Muscle of leg (tissue), 11 donors: ENCODE data around the gene PPIE. TPM values are rescaled to one million over a fixed set of nuclear protein-coding genes. Genes with fewer than 3 reads are reported as not detected.
"Not testable (repeated sequence)": the region's sequence is repeated elsewhere in the genome, so short reads cannot be mapped to it uniquely, and the experiment has no call there.

Source experiments
- DNase-seq: peaks from one replicate; pipeline ENCODE4 v3.0.0; 2013
- H3K27ac ChIP-seq: one replicate; pipeline ENCODE4 v1.5.1; 2013; ENCODE audit warnings: mild to moderate bottlenecking, low read length, control low read depth
- H3K27me3 ChIP-seq: one replicate; pipeline ENCODE4 v1.6.1; 2013; ENCODE audit warnings: low read length; ENCODE audit not compliant: control insufficient read depth, insufficient read depth
- H3K36me3 ChIP-seq: one replicate; pipeline ENCODE4 v1.6.1; 2013; ENCODE audit warnings: low read length; ENCODE audit not compliant: control insufficient read depth, insufficient read depth
- H3K4me1 ChIP-seq: one replicate; pipeline ENCODE4 v1.6.1; 2013; ENCODE audit warnings: low read length; ENCODE audit not compliant: control insufficient read depth, insufficient read depth
- H3K4me3 ChIP-seq: one replicate; pipeline ENCODE4 v1.5.1; 2013; ENCODE audit warnings: low read length, control low read depth
- H3K9me3 ChIP-seq: replicated peaks from 2 replicates; pipeline ENCODE4 v1.6.1; 2013; ENCODE audit warnings: low read depth, low read length; ENCODE audit not compliant: control insufficient read depth
- WGBS: methylation state at CpG from one replicate; pipeline ENCODE4 v1.1.5; 2013; ENCODE audit warnings: missing lambda C conversion rate; ENCODE audit not compliant: insufficient coverage; 5-methylcytosine and 5-hydroxymethylcytosine counted together
- polyA plus RNA-seq, 8 donors: library from polyadenylated mRNA; unstranded; fragments of 120-200 nt; gene quantifications; one replicate each; pipeline versions ENCODE4 v1.2.1 to v1.2.3, GENCODE V29; 2013; ENCODE audit warnings: inconsistent platforms in 1 of 8, low replicate concordance in 1 of 8; ENCODE audit not compliant: insufficient read length in 8 of 8, insufficient read depth in 1 of 8
- total RNA-seq: library from RNA; stranded (reverse); fragments of 120-200 nt; gene quantifications from one replicate; pipeline ENCODE4 v1.2.4, GENCODE V29; 2013

The PPIE gene
- total and polyA plus RNA-seq, 9 donors, result 35.3 to 48.6 (median 43.1) TPM

- not testable (repeated sequence) for H3K4me3 ChIP-seq, H3K27ac ChIP-seq, H3K36me3 ChIP-seq, H3K4me1 ChIP-seq, H3K9me3 ChIP-seq, H3K27me3 ChIP-seq
- WGBS, result 46% methylated on average over 8 of the region's 26 CpGs
- peak; percentile 59 for DNase-seq
Observed at GRCh38 chr1:39798859-39799769, 60.4 kb downstream of the PPIE start.

- Histone ChIP-seq H3K27ac (no peak overlapping the region), H3K4me3 (no peak overlapping the region)
- WGBS, result 0% methylated on average over 6 of the region's 8 CpGs
Observed at GRCh38 chr1:39799770-39800470, 61.2 kb downstream of the PPIE start.

DNA sequence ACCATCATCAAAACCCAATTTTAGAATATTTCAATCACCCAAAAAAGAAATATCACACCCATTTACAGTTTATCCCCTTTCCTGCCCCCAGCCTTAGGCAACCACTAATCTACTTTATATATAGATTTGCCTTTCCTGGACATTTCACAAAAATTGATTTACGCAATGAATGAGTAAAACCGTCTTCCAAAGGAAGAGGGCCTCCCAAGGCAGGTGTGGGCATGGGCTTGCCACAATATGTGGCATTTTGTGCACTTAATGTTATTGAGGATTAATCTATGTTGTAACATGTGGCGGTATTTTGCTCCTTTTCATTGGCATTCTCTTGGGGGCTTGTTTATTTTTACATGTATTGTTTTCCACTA is 61.8 kb downstream of the PPIE start:
- DNase-seq, result no peak
- 75% methylated on average over 2 of the region's 3 CpGs for WGBS

More at GRCh38 chr1:39799770-39800470, 61.2 kb downstream of the PPIE start:
- no peaks in the 10 kb centered on the region for H3K9me3 ChIP-seq
- peaks cover 3% of the 10 kb centered on the region for H3K27me3 ChIP-seq
- DNase-seq, result peak; percentile 18
- H3K36me3 ChIP-seq, result no peaks in the 10 kb centered on the region
- peaks cover 5% of the 10 kb centered on the region for H3K4me1 ChIP-seq

DNA sequence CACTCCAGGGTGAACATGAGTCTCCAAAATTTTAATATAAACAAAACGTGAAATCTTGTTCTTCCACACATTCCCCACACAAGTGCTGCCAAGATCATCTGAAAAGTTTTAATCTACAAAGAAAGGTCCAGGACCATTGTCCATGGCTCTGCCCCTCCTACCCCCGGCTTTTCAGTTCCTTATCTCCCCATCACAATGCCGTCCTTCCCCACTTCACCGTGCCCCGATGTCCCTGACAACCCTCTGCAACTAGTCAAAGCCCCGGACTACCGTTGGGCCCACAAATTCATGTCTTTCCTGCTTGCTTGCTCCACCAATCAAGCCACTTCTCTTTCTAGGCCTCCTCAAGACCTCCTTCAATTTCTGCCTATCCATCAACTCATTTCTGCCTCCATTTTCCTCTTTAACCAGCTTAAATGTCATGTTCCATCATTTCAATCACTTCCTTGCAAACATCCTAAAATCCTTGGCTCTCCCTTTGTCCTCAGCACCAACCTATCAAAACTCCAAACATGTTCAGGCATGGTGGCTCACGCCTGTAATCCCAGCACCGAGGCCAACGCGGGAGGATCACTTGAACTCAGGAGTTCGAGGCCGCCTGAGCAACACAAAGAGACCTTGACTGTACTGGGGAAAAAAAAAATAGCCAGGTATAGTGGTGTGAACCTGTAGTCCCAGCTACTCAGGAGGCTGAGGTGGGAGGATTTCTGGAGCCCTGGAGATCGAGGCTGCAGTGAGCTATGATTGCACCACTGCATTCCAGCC is 64.0 kb downstream of the PPIE start:
- H3K4me3 ChIP-seq, result no peak overlapping the region
- WGBS, result 85% methylated on average over 13 of the region's 14 CpGs
- DNase-seq, result no peak

More for the DNA sequence above, 61.8 kb downstream of the PPIE start:
- H3K36me3 ChIP-seq, result no peaks in the 10 kb centered on the region
- peaks cover 3% of the 10 kb centered on the region for H3K27me3 ChIP-seq
- H3K9me3 ChIP-seq, result no peaks in the 10 kb centered on the region
- H3K4me1 ChIP-seq, result peaks cover 5% of the 10 kb centered on the region
- H3K27ac ChIP-seq, result no peak overlapping the region
- no peak overlapping the region for H3K4me3 ChIP-seq

DNA sequence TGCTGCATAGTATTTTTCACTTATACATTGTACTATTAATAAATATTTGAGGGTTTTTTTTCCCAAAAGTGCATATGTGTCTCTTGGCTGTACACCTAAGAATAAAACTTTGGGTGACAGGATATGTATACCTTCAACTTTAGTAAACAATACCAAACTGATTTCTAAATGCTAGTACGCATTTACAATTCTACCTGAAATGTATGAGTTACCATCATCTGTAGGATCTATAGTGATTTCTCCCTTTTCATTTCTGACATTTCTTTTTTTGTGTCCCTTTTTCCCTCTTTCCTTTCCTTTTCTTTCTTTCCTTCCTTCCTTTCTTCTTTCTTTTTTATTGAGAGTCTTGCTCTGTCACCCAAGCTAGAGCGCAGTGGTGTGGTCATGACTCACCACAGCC is 66.7 kb downstream of the PPIE start:
- H3K9me3 ChIP-seq, result no peaks in the 10 kb centered on the region
- WGBS, result no CpG with 5 or more reads among the region's 2 CpGs
- H3K4me3 ChIP-seq, result no peak overlapping the region
- no peaks in the 10 kb centered on the region for H3K36me3 ChIP-seq
- H3K27me3 ChIP-seq, result no peaks in the 10 kb centered on the region
- DNase-seq, result no peak
- H3K27ac ChIP-seq, result no peak overlapping the region
- no peaks in the 10 kb centered on the region for H3K4me1 ChIP-seq

More for the DNA sequence above, 64.0 kb downstream of the PPIE start:
- Histone ChIP-seq H3K27me3 (no peaks in the 10 kb centered on the region), H3K4me1 (peaks cover 5% of the 10 kb centered on the region), H3K9me3 (no peaks in the 10 kb centered on the region), H3K36me3 (no peaks in the 10 kb centered on the region), H3K27ac (no peak overlapping the region)

DNA sequence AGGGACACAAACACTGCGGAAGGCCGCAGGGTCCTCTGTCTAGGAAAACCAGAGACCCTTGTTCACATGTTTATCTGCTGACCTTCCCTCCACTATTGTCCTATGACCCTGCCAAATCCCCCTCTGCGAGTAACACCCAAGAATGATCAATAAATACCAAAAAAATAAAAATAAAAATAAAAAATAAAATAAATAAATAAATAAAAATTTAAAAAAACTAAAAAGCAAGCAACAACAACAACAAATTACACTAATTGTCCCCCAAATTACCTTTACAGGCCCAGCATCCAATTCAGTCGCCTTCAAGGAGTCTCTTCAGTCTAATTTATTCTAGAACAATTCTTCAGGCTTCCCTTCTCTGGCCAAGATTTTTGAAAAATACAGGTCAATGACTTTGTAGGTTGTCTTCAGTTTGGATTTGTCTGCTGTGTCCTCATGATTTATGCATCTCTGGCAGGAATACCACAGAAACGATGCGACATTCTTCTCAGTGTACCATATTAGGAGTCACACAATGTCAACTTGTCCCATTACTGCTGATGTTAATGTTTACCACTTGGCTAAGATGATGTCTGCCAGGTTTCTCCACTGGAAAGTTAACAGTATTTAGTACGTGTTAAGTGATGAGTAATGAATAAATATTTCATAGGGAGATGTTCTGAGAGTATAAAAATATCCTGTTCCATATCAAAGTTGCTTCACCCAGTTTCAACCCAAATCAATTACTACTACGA is 70.3 kb downstream of the PPIE start:
- DNase-seq, result no peak
- Histone ChIP-seq H3K4me3 (no peak overlapping the region), H3K36me3 (no peaks in the 10 kb centered on the region), H3K27ac (no peak overlapping the region), H3K27me3 (no peaks in the 10 kb centered on the region), H3K4me1 (no peaks in the 10 kb centered on the region), H3K9me3 (no peaks in the 10 kb centered on the region)
- no CpG with 5 or more reads among the region's 8 CpGs for WGBS

DNA sequence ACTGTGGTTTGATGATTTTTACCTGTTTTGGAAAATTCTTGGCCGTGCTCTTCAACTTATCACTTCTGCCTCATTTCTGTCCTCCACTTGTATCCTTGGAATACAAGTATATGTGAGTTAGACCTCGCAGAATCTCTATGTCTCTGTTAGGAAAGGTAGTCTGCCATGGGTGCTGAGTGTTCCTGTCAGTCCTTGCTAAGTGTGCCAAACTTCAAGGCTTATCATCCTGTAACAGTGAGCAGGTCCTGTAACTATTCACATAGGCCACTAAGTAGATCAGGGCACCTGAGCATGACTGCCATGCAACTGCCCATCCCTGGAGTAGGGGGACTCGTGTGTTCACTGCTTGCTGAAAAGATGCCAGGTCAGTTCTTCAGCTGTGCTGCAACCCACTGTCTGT is 74.2 kb downstream of the PPIE start:
- peaks cover 4% of the 10 kb centered on the region for H3K27me3 ChIP-seq
- H3K27ac ChIP-seq, result no peak overlapping the region
- no peaks in the 10 kb centered on the region for H3K36me3 ChIP-seq
- WGBS, result no CpG with 5 or more reads among the region's 3 CpGs
- no peaks in the 10 kb centered on the region for H3K9me3 ChIP-seq
- DNase-seq, result no peak
- H3K4me3 ChIP-seq, result no peak overlapping the region
- no peaks in the 10 kb centered on the region for H3K4me1 ChIP-seq

Other genes with a start within 250 kb of the PPIE start
- 0.40 TPM for gene BMP8A, start 247.2 kb upstream of the PPIE start, total RNA-seq
- 1 to 10 TPM in 1 of 8 donors, under 1 TPM in 7; 0.14 to 1.1 (median 0.41) TPM for gene BMP8A, start 247.2 kb upstream of the PPIE start, polyA plus RNA-seq
- 214 TPM for gene PABPC4, start 162.1 kb upstream of the PPIE start, total RNA-seq
- gene PABPC4, start 162.1 kb upstream of the PPIE start, polyA plus RNA-seq, result 100 to 1,000 TPM; 292 to 474 (median 402) TPM
- 19.5 TPM for gene HEYL, start 99.2 kb upstream of the PPIE start, total RNA-seq
- 10 to 100 TPM; 50.0 to 73.0 (median 59.6) TPM for gene HEYL, start 99.2 kb upstream of the PPIE start, polyA plus RNA-seq
- gene NT5C1A, start 66.8 kb upstream of the PPIE start, total RNA-seq, result 9.3 TPM
- gene NT5C1A, start 66.8 kb upstream of the PPIE start, polyA plus RNA-seq, result 1 to 10 TPM; 4.1 to 8.8 (median 6.0) TPM
- 1.8 TPM for gene HPCAL4, start 47.4 kb upstream of the PPIE start, total RNA-seq
- gene HPCAL4, start 47.4 kb upstream of the PPIE start, polyA plus RNA-seq, result 1 to 10 TPM in 6 of 8 donors, under 1 TPM in 2; 0.51 to 1.2 (median 1.1) TPM
- gene OXCT2, start 32.5 kb downstream of the PPIE start, total RNA-seq, result 0.44 TPM
- gene OXCT2, start 32.5 kb downstream of the PPIE start, polyA plus RNA-seq, result under 1 TPM in 6 of 8 donors, not detected in 2; 0.09 to 0.47 (median 0.30) TPM
- gene BMP8B, start 50.0 kb downstream of the PPIE start, total RNA-seq, result 0.71 TPM
- gene BMP8B, start 50.0 kb downstream of the PPIE start, polyA plus RNA-seq, result 1 to 10 TPM in 7 of 8 donors, under 1 TPM in 1; 0.99 to 3.4 (median 1.6) TPM
- gene TRIT1, start 144.6 kb downstream of the PPIE start, total RNA-seq, result 19.1 TPM
- 10 to 100 TPM in 7 of 8 donors, 1 to 10 TPM in 1; 9.9 to 20.0 (median 13.9) TPM for gene TRIT1, start 144.6 kb downstream of the PPIE start, polyA plus RNA-seq
- 2.4 TPM for gene MYCL, start 163.0 kb downstream of the PPIE start, total RNA-seq
- 1 to 10 TPM; 1.7 to 8.4 (median 3.6) TPM for gene MYCL, start 163.0 kb downstream of the PPIE start, polyA plus RNA-seq
- gene MFSD2A, start 216.3 kb downstream of the PPIE start, total RNA-seq, result 0.62 TPM
- 1 to 10 TPM in 7 of 8 donors, under 1 TPM in 1; 0.87 to 6.8 (median 1.9) TPM for gene MFSD2A, start 216.3 kb downstream of the PPIE start, polyA plus RNA-seq